Activated T-cell treated with anti-CD3 and anti-CD28 coated beads for 4 hours (primary cell): Measurements from ENCODE around the gene PLBD1.

ENCODE experiments used
- DNase-seq: peaks from one replicate; pipeline ENCODE4 v3.0.0-alpha.2; 2020

The PLBD1 gene

GRCh38 chr12:14563046-14563445, 4.6 kb downstream of the PLBD1 start:
- no peak for DNase-seq

DNA sequence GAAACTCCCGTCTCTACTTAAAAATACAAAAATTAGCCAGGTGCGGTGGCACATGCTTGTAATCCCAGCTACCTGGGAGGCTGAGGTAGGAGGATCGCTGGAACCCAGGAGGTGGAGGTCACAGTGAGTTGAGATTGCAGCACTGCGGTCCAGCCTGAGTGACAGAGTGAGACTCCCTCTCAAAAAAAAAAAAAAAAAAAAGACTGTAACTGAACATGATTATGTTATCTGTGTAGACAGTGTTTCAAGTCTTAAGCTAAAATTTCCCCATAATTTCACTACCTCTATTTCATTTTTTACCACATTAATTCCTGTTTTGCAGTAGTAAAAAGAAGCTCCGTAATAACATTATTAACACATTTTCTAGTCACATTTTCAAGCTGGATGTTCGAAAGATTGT, 5.4 kb downstream of the PLBD1 start:
- DNase-seq, result no peak

GRCh38 chr12:14561677-14562238, 5.9 kb downstream of the PLBD1 start:
- no peak for DNase-seq

- no peak for DNase-seq
These were observed 6.6 kb downstream of the PLBD1 start for GRCh38 chr12:14560904-14561574.

- no peak for DNase-seq
These were observed 9.2 kb downstream of the PLBD1 start for GRCh38 chr12:14558473-14558959.

DNA sequence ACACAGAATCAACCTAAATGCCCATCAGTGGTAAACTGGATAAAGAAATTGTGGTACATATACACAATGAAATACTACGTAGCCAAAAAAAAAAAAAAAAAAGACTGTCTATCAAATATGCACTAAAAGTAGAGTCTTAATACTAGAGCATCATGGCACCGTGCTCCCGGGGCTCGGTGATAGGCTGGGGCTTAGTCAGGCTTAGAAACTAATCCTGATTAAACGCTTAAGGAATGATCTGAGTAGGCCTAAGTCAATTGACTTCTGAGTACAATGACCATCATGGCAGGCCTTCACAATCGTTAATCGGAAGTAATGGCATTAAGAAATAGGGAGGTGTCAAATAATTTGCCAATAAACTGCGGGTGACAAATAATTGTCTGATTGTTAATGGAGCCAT, 9.7 kb downstream of the PLBD1 start:
- no peak for DNase-seq

DNA sequence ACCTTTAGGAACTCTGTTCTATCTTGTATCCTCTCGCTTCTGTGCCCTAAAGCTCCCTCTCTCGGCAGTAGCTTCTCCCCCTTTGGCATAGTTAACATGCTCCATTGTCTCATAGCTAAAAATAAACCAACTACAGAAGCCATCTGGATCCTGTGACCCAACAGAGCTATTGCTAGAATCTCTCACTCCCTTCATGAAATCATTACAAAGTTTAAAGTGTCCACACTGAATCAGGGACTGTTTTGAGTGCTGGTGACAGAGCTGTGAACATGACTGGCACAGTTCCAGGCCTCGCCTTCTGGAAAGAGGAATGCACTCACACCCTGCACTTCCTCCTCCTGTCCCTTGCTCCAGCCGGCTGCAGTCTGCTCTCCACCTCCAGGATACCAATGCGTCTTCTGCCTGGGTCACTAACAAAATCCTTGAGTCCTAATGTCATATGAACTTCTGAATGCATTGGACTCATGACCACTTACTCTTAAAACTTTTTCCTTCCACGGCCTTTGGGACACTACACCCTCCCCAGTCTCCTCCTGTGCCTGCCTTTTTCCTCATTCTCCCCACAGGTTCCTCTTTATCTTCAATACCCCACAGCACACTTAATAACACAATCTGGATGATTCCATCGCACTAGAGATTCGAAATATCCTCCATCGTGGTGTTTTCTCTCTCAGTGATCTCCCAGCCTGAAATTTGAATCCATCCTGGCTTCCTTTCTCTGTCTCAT, 13.2 kb downstream of the PLBD1 start:
- no peak for DNase-seq

- no peak for DNase-seq
These were observed 19.1 kb downstream of the PLBD1 start for GRCh38 chr12:14548609-14549008.

DNA sequence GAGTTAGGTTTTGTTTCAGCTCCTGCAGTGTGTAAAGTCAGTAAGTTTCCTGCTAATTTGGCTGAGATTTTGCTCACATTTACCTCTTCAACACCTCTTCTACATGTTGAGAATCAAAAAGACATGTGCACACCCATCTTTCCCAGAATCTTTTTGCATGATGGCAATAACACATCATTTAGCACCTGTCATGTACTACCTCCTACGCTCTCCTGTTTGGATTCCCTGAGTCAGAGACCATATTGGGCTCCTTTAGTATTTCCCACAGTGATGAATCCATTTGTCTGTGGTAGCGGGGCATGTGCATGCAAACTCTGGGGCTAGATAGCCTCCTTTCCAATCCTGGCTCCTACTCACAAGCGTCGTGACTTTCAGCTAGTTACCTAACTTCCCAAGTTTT, 20.1 kb downstream of the PLBD1 start:
- no peak for DNase-seq

DNA sequence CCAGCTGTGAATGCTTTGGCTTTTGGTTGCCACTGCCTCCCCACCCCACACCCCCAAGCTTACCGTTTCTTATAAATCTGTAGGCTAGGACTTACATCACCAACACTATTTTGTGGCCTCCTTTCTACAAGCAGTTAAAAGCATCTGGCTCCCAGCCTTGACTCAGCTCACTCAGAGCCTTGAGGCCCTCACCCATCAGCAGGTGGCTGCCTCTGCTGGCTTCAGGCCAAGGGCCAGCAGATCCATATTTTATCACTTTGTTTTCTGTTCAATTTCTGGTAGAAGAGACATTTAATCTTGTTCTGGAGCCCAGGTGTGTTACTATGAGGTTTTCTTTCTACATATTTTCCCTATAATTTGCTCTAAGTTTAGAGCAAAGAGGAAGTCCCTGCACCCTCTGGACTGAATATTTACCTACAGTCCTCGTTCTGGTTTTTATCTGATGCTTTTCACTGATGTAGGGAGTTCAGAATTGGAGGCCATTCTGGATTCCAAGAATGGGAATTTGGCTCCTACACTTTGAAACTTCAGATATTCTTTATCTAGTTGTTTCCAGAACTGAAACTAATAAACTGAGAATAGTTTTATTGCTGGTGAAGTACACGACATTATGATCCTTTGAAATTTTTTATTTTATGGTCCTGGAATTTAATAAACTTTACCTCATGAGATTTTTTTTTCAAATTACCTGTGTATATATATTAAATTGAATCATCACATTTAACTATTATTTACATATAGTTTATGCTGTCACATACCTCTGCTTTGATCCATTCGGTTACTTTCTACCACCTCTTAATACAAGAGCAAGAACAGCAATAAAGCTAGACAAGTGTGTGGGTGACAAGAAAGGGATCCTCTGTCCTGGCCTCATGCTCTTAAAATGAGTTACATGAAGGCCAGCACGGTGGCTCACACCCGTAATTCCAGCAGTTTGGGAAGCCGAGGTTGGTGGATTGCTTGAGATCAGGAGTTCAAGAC, 22.2 kb downstream of the PLBD1 start:
- no peak for DNase-seq

DNA sequence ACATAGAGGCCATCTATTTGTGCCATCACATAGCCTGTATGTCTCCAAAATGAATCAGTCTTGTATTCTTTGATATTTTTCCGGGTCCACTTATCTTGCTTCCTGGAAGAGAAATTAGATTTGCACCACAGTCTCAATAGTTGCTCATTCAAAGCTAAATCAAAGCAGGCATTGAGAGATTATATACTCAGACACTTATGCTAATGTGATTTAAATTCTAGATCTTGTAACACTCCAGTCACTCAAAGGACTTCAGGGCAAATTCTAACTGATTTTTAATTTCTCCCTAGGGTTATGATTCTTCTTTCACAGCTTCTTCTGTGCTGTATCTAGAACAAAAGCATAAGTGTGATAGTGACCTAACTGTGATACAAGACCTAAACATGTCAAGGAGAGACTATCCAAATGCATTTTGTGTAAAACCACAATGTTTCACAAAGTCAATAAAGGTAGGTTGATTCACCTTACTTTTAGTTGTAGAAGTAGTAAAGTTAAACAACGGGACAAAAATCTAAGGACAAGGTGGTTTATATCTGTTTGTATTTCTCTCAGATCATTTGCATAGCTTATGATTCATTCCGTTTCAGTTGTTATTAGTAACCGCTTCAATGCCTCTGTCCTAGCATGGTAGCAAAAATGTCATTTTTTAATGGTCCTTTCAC, 26.8 kb downstream of the PLBD1 start:
- no peak for DNase-seq

GRCh38 chr12:14537088-14537487, 30.6 kb downstream of the PLBD1 start:
- DNase-seq, result no peak

- no peak for DNase-seq
These were observed 35.5 kb downstream of the PLBD1 start for GRCh38 chr12:14532152-14532551.

- no peak for DNase-seq
These were observed 41.7 kb downstream of the PLBD1 start for GRCh38 chr12:14525964-14526363.

DNA sequence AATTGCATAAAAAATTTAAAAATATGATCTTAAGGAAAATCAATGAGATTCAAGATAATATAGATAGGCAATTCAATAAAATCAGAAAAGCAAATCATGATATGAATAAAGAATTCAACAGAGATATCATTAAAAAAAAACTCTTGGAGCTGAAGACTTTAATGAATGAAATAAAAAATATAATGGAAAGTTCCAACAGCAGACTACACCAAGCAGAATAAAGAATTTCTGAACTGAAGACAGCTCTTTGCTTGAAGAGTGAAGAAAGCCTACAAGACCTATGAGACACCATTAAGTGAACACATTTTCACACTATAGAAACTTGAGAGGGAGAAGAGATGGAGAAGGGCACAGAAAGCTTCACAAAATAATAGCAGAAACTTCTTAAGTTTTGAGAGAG, 45.9 kb downstream of the PLBD1 start:
- DNase-seq, result no peak

GRCh38 chr12:14514946-14515345, 52.7 kb downstream of the PLBD1 start:
- DNase-seq, result no peak

- no peak for DNase-seq
These were observed 53.4 kb downstream of the PLBD1 start for GRCh38 chr12:14514154-14514842.

DNA sequence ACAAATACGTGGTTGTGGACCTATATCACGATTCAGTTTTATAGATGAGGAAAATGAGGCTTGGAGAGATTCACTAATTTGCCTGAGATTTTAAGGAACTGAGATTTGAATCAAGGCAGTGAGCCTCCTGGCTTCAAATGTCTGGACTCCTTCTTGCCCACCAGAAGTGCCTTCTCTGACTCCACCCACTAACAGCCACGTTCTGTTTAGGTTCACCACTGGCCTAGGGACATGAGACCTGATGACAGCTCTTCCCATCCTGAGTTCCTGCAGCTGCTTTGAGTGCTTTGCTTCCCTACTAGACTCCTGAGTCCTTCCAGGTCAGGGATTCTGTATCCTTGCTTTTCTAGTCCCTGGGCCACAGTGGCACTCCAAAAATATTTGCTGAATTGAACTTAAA, 57.1 kb downstream of the PLBD1 start:
- no peak for DNase-seq

DNA sequence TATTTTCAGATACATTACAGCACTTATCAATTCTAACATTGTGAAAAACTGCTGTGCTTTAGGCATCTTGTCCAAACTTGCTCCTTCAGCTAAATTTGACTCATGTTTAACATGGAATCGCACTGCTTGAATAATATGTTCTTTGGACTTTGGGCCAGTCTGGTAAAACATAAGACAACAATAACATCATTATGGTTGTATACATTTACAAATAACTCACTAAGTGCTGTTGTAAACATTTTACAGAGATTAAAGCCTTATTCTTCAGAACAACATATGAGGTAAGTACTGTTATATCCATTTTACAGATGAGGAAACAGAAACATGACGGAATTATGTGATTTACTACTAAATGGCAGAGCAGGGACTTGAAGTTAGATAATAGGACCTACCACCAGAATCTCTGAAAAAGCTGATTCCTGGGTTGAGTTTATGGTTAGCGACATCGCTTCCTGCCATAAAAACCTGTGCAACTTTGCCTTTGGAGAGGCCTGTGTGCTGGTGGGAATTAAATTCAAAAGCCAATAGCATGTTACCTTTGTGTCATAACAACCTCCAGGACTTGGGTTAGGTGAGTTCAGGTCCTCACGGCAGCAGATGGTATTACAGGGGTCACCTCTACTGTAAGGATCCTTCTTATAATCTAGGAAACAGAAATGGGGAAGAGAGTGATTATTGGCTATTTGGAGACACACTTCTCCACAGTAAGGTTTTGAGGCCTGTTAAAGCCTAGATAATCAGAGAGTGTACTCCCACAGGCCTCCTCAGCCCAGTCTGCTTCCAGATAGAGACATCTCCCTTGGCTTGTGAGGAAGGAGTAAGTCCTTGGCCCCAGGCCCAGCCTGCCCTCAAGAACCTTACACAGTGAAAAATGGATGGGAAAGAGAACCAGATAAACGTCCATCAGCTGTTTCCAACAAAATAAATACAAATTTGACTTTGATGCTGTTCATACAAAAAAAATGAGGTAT, 61.8 kb downstream of the PLBD1 start:
- DNase-seq, result no peak

DNA sequence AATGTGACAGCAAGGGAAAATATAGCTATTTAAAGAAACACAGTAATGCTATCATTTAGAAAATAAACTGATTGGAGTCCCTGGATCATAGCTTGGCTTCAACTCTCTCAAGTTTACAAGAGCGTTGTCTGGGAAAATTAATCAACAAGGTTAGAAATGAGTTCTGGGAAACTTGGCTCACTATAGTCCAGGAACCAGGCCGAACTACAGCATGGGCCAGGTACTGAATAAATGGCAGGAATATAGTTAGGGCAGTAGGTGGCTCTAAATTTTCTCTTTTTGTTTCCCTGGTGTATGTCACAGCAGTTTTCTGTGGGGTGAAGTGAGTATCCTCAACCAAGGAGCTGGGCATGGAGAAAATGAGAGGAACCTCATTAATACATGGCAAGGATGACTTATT, 72.4 kb downstream of the PLBD1 start:
- no peak for DNase-seq

DNA sequence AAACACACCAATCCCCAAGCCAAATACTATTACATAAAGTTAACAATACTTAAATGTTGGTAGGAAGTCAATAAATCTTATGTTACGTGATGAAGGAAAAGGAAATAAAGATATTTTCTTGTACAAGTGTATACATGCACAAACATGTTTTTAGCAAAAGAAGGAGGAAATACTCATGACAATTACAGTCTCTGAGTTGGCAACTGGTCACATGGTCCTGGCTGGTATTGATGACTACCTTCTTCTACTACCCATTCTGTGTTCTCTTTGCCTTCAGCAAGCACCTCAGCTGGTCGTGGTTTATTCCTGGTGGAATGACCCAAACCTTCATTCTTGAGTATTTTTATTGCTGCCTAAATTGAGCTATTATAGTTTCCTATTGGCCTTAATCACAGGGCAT, 84.8 kb downstream of the PLBD1 start:
- no peak for DNase-seq
